OCI-LY1 (cell line): ENCODE data around the gene LDAH.

ENCODE experiments used
- EZH2 ChIP-seq: fragments of 200-600 bp; sonication (generic), shearing (Covaris generic); IDR thresholded peaks from 2 replicates; pipeline ENCODE4 v1.8.0; 2017; ENCODE audit warnings: borderline replicate concordance, mixed run types, mild to moderate bottlenecking, antibody characterized with exemption, low read length, moderate library complexity, mixed read lengths
- TF ChIP-seq, protein P1 (sequence below): fragments of 200-600 bp; sonication (generic), shearing (Covaris generic); IDR thresholded peaks from 2 replicates; pipeline ENCODE4 v1.5.1; 2017; ENCODE audit warnings: mild to moderate bottlenecking, antibody characterized with exemption, low read length, moderate library complexity, mixed read lengths

DNA sequence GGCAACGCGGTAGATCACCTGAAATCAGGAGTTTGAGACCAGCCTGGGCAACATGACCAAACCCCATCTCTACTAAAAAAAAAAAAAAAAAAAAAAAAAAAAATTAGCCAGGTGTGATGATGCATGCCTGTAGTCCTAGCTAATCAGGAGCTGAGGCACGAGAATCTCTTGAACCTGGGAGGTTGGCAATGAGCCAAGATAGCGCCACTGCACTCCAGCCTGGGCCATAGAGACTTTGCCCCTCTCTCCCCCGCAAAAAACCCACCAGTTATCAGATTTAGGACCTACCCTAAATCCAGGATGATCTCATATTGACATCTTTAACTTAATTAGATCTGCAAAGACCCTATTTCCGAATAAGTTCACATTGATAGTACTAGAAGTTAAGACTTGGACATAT lies 29.2 kb upstream of the LDAH start:
- no peak for TF ChIP-seq EZH2
- TF ChIP-seq, protein P1, sequence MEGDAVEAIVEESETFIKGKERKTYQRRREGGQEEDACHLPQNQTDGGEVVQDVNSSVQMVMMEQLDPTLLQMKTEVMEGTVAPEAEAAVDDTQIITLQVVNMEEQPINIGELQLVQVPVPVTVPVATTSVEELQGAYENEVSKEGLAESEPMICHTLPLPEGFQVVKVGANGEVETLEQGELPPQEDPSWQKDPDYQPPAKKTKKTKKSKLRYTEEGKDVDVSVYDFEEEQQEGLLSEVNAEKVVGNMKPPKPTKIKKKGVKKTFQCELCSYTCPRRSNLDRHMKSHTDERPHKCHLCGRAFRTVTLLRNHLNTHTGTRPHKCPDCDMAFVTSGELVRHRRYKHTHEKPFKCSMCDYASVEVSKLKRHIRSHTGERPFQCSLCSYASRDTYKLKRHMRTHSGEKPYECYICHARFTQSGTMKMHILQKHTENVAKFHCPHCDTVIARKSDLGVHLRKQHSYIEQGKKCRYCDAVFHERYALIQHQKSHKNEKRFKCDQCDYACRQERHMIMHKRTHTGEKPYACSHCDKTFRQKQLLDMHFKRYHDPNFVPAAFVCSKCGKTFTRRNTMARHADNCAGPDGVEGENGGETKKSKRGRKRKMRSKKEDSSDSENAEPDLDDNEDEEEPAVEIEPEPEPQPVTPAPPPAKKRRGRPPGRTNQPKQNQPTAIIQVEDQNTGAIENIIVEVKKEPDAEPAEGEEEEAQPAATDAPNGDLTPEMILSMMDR: no peak
